NCI-H2081 treated with DMSO at 0.1 percent for 48 hours (cell line): ENCODE results near the gene QSOX2.

Source experiments
- DNase-seq: peaks from one replicate; lab custom pipeline; 2025; lab: John Stamatoyannopoulos, UW

Gene QSOX2

GRCh38 chr9:136190656-136191055 lies 55.0 kb downstream of the QSOX2 start:
- no peak for DNase-seq

- no peak for DNase-seq
Observed at GRCh38 chr9:136190237-136190601, 55.4 kb downstream of the QSOX2 start.

GRCh38 chr9:136189394-136190236 lies 56.0 kb downstream of the QSOX2 start:
- no peak for DNase-seq

- DNase-seq, result no peak
Observed at GRCh38 chr9:136187683-136188586, 57.7 kb downstream of the QSOX2 start.

GRCh38 chr9:136187197-136187596 lies 58.4 kb downstream of the QSOX2 start:
- no peak for DNase-seq

GRCh38 chr9:136186386-136186785 lies 59.2 kb downstream of the QSOX2 start:
- no peak for DNase-seq

GRCh38 chr9:136185596-136186366 lies 59.8 kb downstream of the QSOX2 start:
- no peak for DNase-seq

- no peak for DNase-seq
Observed at GRCh38 chr9:136185066-136185465, 60.5 kb downstream of the QSOX2 start.

GRCh38 chr9:136182850-136183422 lies 62.7 kb downstream of the QSOX2 start:
- DNase-seq, result no peak

- DNase-seq, result no peak
Observed at GRCh38 chr9:136182420-136182787, 63.2 kb downstream of the QSOX2 start.

GRCh38 chr9:136181784-136182419 lies 63.7 kb downstream of the QSOX2 start:
- no peak for DNase-seq

GRCh38 chr9:136180586-136180985 lies 65.0 kb downstream of the QSOX2 start:
- no peak for DNase-seq

GRCh38 chr9:136179761-136180160 lies 65.9 kb downstream of the QSOX2 start:
- DNase-seq, result no peak

GRCh38 chr9:136179101-136179616 lies 66.5 kb downstream of the QSOX2 start:
- DNase-seq, result no peak

GRCh38 chr9:136178773-136179075 lies 66.9 kb downstream of the QSOX2 start:
- no peak for DNase-seq

GRCh38 chr9:136178061-136178772 lies 67.4 kb downstream of the QSOX2 start:
- no peak for DNase-seq

- no peak for DNase-seq
Observed at GRCh38 chr9:136177224-136177623, 68.4 kb downstream of the QSOX2 start.

GRCh38 chr9:136175616-136176197 lies 69.9 kb downstream of the QSOX2 start:
- no peak for DNase-seq

GRCh38 chr9:136174779-136175615 lies 70.6 kb downstream of the QSOX2 start:
- DNase-seq, result no peak
